Left lung (tissue), 10 donors: ENCODE results near the gene PDXDC1. TPM values are rescaled to one million over a fixed set of nuclear protein-coding genes. Genes with fewer than 3 reads are reported as not detected.
"Not testable (repeated sequence)": the region's sequence is repeated elsewhere in the genome, so short reads cannot be mapped to it uniquely, and the experiment has no call there.

Experiments used
- ATAC-seq: fragments of 200-7000 bp; cut with Tn5 transposase; one replicate; pipeline ENCODE4 v1.9.1; 2020; ENCODE audit warnings: moderate library complexity
- DNase-seq, 4 donors: peaks; one replicate each; pipeline ENCODE4 v3.0.0-alpha.2; 2013 to 2020
- H3K27ac ChIP-seq, 2 donors: fragments of 200-600 bp; sonication (generic) in 1 of 2; one replicate each; pipeline versions ENCODE4 v1.5.0 to v1.8.0; 2020 to 2021
- H3K27me3 ChIP-seq, 2 donors: fragments of 200-600 bp; sonication (generic) in 1 of 2; one replicate each; pipeline versions ENCODE4 v1.5.0 to v1.8.0; 2020 to 2021
- H3K36me3 ChIP-seq, 2 donors: fragments of 200-600 bp; sonication (generic) in 1 of 2; one replicate each; pipeline versions ENCODE4 v1.5.0 to v1.8.0; 2020 to 2021
- H3K4me1 ChIP-seq, 2 donors: fragments of 200-600 bp; one replicate each; pipeline ENCODE4 v1.8.0; 2021
- H3K4me3 ChIP-seq, 2 donors: fragments of 200-600 bp; sonication (generic) in 1 of 2; one replicate each; pipeline versions ENCODE4 v1.5.0 to v1.8.0; 2020 to 2021; ENCODE audit warnings: mild to moderate bottlenecking in 1 of 2
- H3K9me3 ChIP-seq, 2 donors: fragments of 200-600 bp; sonication (generic) in 1 of 2; one replicate each; pipeline versions ENCODE4 v1.5.0 to v1.8.0; 2020 to 2021
- CTCF ChIP-seq, 2 donors: fragments of 200-600 bp; sonication (generic) in 1 of 2; IDR thresholded peaks; one replicate each; pipeline versions ENCODE4 v1.5.0 to v1.8.0; 2021; ENCODE audit warnings: antibody characterized with exemption in 2 of 2
- intact Hi-C, 2 donors: fragments of 100-400 bp; cut with DNase I; formaldehyde crosslinking; loops; one replicate each; pipeline versions ENCODE4 v1.11.2 to v1.14.2; 2022
- polyA plus RNA-seq, 6 donors: library from polyadenylated mRNA; unstranded; fragments of 120-200 nt; gene quantifications; one replicate each; pipeline ENCODE4 v1.2.1, GENCODE V29; 2013; ENCODE audit not compliant: insufficient read length in 6 of 6
- total RNA-seq, 2 donors: library from RNA; stranded (reverse); fragmentation: NEBNext Ultra II Directional; extraction: Animal tissue kit (Norgen Biotek cat#: 25700); gene quantifications; one replicate each; pipeline ENCODE4 v1.2.1, GENCODE V29; 2021
- donor health status: DM: no; HTN: yes; CAD: no.
- donor health status: DM: no; HTN: no; CAD: no.

Gene PDXDC1
- total and polyA plus RNA-seq, 8 donors: 55.7 to 111 (median 92.4) TPM

- peaks cover 3 to 39% of the 10 kb centered on the region in 2 donors for H3K4me1 ChIP-seq
- no peak overlapping the region for H3K4me3 ChIP-seq
- ATAC-seq (no peak), DNase-seq (peak in 1 of 4 donors; percentile 71)
- no peak overlapping the region for H3K27ac ChIP-seq
- H3K27me3 ChIP-seq: no peaks in the 10 kb centered on the region
- no peaks in the 10 kb centered on the region for H3K36me3 ChIP-seq
- TF ChIP-seq CTCF (IDR thresholded peaks at IDR 0.05): no peak
- no peaks in the 10 kb centered on the region for H3K9me3 ChIP-seq
- intact Hi-C loops: no loop called here
Observed at GRCh38 chr16:15141586-15141985, 166.8 kb downstream of the PDXDC1 start.

GRCh38 chr16:15142107-15142890 is 167.5 kb downstream of the PDXDC1 start:
- intact Hi-C loops, H3K4me3 ChIP-seq, H3K36me3 ChIP-seq, ATAC-seq, H3K27me3 ChIP-seq, H3K9me3 ChIP-seq, H3K27ac ChIP-seq: not testable (repeated sequence)
- peak in 1 of 4 donors; percentile 68 for DNase-seq
- peaks cover 3 to 39% of the 10 kb centered on the region in 2 donors for H3K4me1 ChIP-seq

- intact Hi-C loops, H3K27ac ChIP-seq, H3K4me3 ChIP-seq, H3K9me3 ChIP-seq, H3K36me3 ChIP-seq, ATAC-seq, H3K27me3 ChIP-seq: not testable (repeated sequence)
- peaks cover 3 to 39% of the 10 kb centered on the region in 2 donors for H3K4me1 ChIP-seq
- DNase-seq: peak in 1 of 4 donors; percentile 54
Observed at GRCh38 chr16:15142891-15143600, 168.2 kb downstream of the PDXDC1 start.

- ATAC-seq, H3K36me3 ChIP-seq, H3K4me3 ChIP-seq, intact Hi-C loops, H3K9me3 ChIP-seq, DNase-seq, H3K27me3 ChIP-seq: not testable (repeated sequence)
- Histone ChIP-seq H3K27ac (peak overlapping the region; percentile 61 to 62), H3K4me1 (peaks cover 3 to 39% of the 10 kb centered on the region in 2 donors)
Observed at GRCh38 chr16:15143601-15144091, 168.8 kb downstream of the PDXDC1 start.

- H3K36me3 ChIP-seq, H3K27me3 ChIP-seq, intact Hi-C loops, H3K9me3 ChIP-seq, H3K4me3 ChIP-seq: not testable (repeated sequence)
- ATAC-seq: peak; percentile 67
- Histone ChIP-seq H3K4me1 (peaks cover 3 to 39% of the 10 kb centered on the region in 2 donors), H3K27ac (peak overlapping the region; percentile 61 to 62)
- DNase-seq: peak in 2 of 4 donors; percentile 48 to 60
Observed at GRCh38 chr16:15144092-15144631, 169.3 kb downstream of the PDXDC1 start.

GRCh38 chr16:15144781-15145417 is 170.1 kb downstream of the PDXDC1 start:
- H3K4me1 ChIP-seq: peaks cover 3 to 39% of the 10 kb centered on the region in 2 donors
- H3K27ac ChIP-seq: peak overlapping the region; percentile 33 to 61
- H3K9me3 ChIP-seq, ATAC-seq, DNase-seq, intact Hi-C loops, H3K36me3 ChIP-seq, H3K4me3 ChIP-seq, H3K27me3 ChIP-seq: not testable (repeated sequence)

- H3K36me3 ChIP-seq, H3K4me3 ChIP-seq, H3K27ac ChIP-seq, intact Hi-C loops, H3K27me3 ChIP-seq, H3K9me3 ChIP-seq: not testable (repeated sequence)
- peaks cover 3 to 39% of the 10 kb centered on the region in 2 donors for H3K4me1 ChIP-seq
- peak in 1 of 4 donors; percentile 26 for DNase-seq
- ATAC-seq: peak; percentile 10
Observed at GRCh38 chr16:15145418-15146263, 170.8 kb downstream of the PDXDC1 start.

- H3K27ac ChIP-seq, H3K4me3 ChIP-seq, H3K27me3 ChIP-seq, H3K9me3 ChIP-seq, H3K36me3 ChIP-seq, ATAC-seq, DNase-seq, intact Hi-C loops: not testable (repeated sequence)
- H3K4me1 ChIP-seq: peaks cover 3 to 39% of the 10 kb centered on the region in 2 donors
Observed at GRCh38 chr16:15146264-15146662, 171.4 kb downstream of the PDXDC1 start.

GRCh38 chr16:15148831-15149230 is 174.0 kb downstream of the PDXDC1 start:
- H3K36me3 ChIP-seq, H3K27ac ChIP-seq, intact Hi-C loops, DNase-seq, H3K4me3 ChIP-seq, H3K9me3 ChIP-seq, ATAC-seq, H3K27me3 ChIP-seq: not testable (repeated sequence)
- peaks cover 3 to 25% of the 10 kb centered on the region in 2 donors for H3K4me1 ChIP-seq

- ATAC-seq, H3K27me3 ChIP-seq, H3K4me3 ChIP-seq, intact Hi-C loops, DNase-seq, H3K9me3 ChIP-seq, H3K27ac ChIP-seq, H3K36me3 ChIP-seq: not testable (repeated sequence)
- peaks cover 0 to 21% of the 10 kb centered on the region in 2 donors for H3K4me1 ChIP-seq
Observed at GRCh38 chr16:15149260-15149659, 174.4 kb downstream of the PDXDC1 start.

- H3K27ac ChIP-seq: peak overlapping the region in 1 of 2 donors; percentile 37
Observed at GRCh38 chr16:15154005-15154404, 179.2 kb downstream of the PDXDC1 start.

More at GRCh38 chr16:15154005-15154404, 179.2 kb downstream of the PDXDC1 start:
- H3K4me1 ChIP-seq, H3K9me3 ChIP-seq, intact Hi-C loops, H3K27me3 ChIP-seq, H3K36me3 ChIP-seq, ATAC-seq: not testable (repeated sequence)
- peak in 2 of 4 donors; percentile 27 to 81 for DNase-seq
- H3K4me3 ChIP-seq: peak overlapping the region; percentile 32 to 46
